Kasumi-1 (cell line): ENCODE results near the gene KRTAP5-3.
A peak's percentile ranks its signal among the peaks of the same experiment; 100 is the strongest.
"Not testable (repeated sequence)": the region's sequence is repeated elsewhere in the genome, so short reads cannot be mapped to it uniquely, and the experiment has no call there.

Source experiments
- DNase-seq, 2 experiments: peaks; one replicate each; lab custom pipeline; 2025; lab: John Stamatoyannopoulos, UW

The KRTAP5-3 gene

DNA sequence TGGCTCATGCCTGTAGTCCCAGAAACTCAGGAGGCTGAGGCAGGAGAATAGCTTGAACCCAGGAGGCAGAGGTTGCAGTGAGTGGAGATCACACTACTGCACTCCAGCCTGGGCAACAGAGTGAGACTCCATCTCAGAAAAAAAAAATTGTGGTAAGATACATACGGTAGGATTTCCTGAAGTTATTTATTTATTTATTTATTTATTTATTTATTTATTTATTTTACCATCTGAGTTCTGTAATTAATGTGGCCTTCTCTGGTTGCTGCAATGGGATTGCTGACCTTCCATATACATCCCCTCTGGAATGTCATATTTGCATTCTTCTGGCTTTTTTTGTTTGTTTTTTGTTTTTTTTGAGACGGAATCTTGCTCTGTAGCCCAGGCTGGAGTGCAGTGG is 25.4 kb downstream of the KRTAP5-3 start:
- DNase-seq: not testable (repeated sequence)

- no peak for DNase-seq
Observed at GRCh38 chr11:1581976-1582375, 26.3 kb downstream of the KRTAP5-3 start.

DNA sequence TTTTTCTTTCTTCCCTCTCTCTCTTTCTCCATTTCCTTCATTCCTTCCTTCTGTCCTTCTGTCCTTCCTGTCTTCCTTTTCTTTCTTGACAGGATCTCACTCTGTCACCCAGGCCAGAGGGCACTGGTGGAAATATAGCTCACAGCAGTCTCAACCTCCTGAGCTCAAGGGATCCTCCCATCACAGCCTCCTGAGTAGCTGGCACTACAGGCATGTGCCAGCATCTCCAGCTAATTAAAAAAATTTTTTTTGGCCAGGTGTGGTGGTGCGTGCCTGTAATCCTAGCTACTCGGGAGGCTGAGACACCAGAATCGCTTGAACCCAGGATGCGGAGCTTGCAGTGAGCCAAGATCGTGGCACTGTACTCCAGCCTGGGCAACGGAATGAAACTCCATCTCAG is 31.4 kb downstream of the KRTAP5-3 start:
- DNase-seq: no peak

GRCh38 chr11:1575756-1576155 is 32.5 kb downstream of the KRTAP5-3 start:
- not testable (repeated sequence) for DNase-seq

DNA sequence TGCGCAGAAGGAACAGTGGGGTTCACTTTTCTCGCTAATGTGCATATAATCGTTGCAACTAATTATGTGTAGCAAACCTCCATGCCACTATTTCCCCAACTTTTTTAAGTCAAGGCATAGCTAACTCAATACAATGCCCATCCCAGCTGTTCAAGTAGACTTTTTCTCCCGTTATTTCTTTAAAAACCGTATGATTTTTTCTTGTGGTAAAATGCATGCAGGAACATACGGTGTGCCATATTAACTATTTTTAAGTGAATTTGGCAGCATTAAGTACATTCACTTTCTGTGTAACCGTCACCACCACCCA is 33.4 kb downstream of the KRTAP5-3 start:
- peak in 1 of 2 experiments; percentile 59 for DNase-seq

DNA sequence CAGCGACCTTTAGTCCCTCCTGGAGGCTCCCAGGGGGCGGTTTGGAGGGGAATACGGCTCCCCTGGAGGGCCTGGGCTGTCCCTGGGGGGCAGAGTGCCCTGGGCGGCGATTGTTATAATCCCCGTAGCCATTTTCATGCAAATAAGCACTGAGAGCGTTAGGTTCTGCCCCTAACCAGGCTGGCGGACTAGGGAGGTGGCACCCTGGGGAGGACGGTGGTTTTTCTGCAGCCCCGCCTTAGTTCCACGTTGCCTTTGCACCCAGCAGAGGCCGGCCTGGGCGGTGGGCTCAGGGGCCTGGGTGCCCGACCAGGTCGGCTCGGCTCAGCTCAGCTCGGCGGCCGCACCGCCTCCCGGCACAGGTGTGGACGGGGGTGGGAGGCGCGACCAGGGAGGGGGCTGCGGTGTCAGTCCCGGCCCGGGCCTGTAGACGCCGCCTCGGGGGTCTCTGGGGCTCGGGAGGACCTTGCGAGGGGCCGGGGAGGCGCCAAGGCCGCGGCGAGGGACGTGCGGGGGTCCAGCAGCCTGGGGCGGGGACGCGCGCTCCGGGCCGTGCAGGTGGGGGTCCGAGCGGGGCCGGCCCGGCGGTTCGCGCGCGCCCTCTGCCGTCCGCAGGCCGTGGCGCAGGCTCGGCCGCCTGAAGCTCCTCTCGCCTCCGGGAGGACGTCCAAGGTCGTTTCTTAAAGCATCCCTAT is 33.9 kb downstream of the KRTAP5-3 start:
- peak; percentile 49 to 59 for DNase-seq

DNA sequence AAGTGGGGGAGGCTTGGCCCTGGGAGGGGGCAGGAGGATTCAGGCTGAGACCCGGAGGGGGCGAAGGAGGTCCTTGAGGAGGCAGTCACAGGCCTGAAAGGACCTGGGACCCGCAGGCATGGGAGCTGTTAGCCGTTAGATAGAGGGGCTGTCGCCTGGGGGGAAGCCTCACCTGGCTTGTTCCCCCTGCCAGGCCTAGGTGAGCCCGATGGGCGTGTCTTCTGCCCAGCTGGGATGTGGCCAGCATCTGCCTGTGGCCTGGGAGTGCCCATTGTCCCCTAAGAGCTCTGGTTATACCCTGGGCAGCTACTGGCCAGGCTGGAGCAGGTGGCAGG is 34.4 kb downstream of the KRTAP5-3 start:
- no peak for DNase-seq

DNA sequence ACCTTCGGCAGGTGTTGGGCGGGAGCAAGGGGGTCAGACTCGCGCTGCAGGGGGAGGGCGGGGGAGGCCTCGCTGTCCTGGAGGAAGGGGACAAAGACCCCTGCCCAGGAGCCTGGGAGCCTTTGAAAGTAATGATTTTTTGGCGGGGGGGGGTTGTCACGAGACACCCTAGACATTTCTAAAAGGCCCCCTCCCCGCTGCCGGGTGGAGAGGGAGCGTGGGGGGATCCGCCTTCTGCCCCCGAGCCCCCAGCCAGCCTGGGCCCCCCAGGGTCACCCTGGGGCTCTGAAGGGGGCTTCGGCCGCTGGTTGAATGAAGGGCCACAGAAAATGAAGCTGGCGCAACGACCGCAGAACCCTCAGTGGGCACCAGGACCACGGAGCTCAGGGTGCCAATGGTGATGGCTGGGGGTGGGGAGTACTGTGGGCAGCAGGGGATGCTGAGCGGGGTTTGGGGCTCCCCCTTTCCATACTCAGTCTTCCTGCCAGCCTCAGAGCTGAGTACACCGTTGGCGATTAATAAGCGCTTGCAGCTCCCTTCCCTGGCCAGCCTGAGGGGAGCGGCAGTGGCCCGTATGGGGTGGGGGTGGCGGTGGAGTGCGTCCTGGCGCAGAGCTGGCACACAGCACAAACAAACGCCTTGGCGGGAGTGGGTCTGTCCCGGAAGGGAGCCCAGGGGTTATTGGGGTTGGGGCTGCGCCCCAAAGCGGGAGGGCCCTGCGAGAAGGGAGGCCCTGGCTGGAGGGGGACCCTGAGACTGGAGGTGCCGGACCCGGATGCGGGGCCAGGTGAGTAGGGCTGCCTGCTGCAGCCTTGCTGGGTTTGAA is 35.0 kb downstream of the KRTAP5-3 start:
- no peak for DNase-seq

DNA sequence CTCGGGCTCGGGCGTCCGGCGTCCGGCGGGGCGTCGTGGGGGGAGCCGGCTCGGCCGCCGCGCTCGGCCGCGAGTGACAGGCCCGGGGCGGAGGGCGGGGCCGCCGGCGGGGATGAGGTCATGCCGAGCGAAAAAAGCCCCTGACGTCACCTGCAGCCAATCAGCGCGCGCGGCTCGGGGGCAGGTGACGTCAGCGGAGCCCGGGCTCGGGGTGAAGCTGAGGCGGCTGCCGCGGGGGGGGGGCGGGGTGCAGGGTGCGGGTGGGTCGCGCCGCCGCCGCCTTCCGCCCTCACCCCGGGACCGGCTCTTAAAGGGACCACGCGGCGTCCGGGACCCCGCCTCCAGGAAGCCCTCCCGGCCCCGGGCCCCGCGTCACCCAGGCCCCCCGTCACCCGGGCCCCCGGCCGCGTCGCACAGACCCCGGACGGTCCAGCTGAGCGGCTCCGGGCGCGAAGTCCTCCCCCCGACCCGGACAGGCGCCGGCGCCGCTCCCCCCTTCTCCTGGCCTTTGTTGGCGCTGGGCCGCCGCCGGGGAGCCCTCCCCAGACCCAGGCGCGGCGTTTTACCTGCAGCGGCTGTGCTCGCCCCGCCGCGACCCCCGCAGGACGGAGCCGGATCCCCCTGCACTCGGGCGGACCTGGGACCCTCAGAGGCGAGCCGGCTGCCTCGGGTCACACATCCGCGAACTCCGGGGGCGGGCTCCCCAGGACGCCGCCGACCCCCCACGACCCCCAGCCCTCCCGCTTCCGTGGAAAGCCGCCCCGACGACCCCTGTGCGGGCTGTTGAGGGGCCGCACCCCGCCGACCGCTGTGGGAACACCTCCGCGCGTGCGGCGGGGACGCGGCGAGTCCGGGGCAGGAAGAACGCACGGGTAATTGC is 35.8 kb downstream of the KRTAP5-3 start, which contains the start of gene DUSP8:
DUSP8 (minus strand) TSS at position 75 of the 880 bp plus-strand sequence. CDS start 6,445 bp downstream, outside the sequence.
- peak; percentile 55 to 56 for DNase-seq

DNA sequence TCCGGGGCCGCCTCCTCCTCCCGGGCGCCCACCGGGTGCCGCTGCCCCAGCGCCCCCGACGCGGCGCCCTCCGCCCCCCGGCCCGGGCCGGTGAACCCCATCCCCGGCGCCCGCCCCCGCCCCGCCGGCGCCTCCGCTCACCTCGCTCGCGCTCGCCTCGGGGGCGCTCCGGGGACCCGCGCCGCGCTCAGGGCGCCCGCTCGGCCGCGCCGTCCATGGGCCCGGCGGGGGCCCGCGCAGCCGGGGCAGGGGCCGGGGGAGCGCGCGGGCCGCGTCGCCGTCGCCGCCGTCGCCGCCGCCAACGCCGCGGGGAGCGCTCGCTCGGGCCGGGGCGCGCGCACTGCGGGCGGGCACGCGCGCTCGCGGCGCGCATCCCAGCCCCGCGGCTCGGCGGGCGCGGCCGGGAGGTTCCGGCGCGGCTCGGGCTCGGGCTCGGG is 36.5 kb downstream of the KRTAP5-3 start:
- no peak for DNase-seq

- no peak for DNase-seq
Observed at GRCh38 chr11:1570896-1571759, 37.1 kb downstream of the KRTAP5-3 start.

- DNase-seq: no peak
Observed at GRCh38 chr11:1570531-1570895, 37.8 kb downstream of the KRTAP5-3 start.

DNA sequence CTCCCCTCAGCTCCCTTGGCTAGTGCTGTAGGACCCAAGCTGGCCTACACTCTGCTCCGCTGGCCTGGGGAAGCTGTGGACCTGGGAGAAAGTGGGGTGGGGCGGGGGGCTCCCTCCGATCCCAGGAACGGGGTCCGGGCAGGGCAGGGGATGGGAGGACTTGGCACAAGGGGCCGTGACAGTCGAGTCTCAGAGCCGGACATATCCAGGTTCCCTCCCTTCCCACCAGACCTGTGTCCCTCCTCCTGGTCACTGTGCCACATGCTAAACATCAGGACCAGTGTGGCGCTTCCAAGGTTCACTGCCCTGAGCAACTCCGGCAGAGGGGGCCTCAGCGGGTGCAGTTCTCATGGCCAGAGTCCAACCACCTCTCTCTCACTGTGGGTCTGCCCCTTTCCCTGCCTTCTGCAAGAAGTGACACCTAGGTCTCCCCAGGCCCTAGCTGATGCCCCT is 38.2 kb downstream of the KRTAP5-3 start:
- no peak for DNase-seq

- DNase-seq: no peak
Observed at GRCh38 chr11:1569251-1569780, 38.9 kb downstream of the KRTAP5-3 start.

- no peak for DNase-seq
Observed at GRCh38 chr11:1568441-1568911, 39.8 kb downstream of the KRTAP5-3 start.

GRCh38 chr11:1567721-1568100 is 40.6 kb downstream of the KRTAP5-3 start:
- DNase-seq: no peak

DNA sequence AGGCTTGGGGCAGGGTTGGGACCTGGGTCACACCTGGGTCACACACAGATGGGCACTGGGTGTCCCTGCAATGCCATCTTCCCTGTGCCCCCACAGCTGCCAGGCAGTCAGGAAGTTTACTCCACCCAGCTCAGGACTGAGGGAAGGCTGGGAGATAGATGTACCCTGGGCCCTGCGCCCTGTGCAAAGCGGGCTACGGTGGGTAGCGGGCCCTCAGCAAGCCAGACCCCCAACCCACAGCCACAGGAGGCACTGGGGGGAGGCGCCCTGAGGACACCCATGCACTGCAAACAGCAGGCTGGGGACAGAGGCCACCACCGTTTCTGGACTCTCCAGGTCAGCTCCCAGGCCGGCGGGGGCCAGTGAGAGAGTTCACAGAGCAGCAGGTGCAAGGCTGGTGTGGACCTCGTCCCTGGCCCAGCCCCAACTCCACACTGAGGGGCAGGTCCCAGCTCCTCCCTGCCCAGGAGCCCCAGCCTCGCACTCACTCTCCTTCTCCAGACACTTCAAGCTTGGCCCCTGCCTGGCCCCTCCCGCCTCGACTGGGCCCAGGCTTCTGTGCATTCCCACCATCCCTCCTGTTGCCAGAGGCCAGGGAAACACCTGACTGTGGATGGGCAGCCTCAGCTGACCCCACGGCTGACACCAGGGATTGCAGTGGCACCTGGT is 41.1 kb downstream of the KRTAP5-3 start:
- DNase-seq: no peak

DNA sequence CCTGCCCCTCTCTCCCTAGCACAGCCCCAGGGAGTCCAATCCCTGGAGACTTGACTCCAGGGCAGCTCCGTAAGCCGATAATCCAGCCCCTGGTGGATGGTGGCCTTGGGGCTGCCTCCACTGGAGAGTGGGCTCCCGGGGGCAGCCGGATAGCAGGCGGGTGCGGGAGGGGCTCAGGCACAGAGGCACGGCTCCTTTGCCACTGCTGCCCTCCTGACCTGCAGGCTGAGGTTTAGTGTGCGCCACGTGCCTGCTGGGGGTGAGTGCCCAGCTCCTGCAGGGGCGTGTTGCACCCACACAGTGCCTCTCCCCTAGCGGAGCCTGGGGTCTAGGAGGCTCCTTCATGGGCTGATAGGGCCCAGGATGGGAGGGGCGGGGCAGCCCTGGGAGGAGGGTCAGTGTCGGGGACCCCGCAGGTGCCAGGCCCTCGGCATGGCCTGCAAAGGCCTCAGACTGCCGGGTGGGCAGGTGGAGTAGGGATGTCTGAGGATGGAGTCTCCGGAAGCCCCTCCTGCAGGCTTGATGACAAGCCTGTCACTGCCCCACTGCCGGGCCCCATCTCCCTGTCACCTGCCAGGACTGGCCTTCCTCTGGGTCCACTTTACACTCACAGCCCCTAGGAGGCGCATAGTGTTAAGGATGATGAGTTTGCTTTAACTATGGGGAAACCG is 41.7 kb downstream of the KRTAP5-3 start:
- DNase-seq: no peak

- no peak for DNase-seq
Observed at GRCh38 chr11:1565904-1566247, 42.4 kb downstream of the KRTAP5-3 start.
